Measurements from ENCODE around the gene DNAJB9.

DNA sequence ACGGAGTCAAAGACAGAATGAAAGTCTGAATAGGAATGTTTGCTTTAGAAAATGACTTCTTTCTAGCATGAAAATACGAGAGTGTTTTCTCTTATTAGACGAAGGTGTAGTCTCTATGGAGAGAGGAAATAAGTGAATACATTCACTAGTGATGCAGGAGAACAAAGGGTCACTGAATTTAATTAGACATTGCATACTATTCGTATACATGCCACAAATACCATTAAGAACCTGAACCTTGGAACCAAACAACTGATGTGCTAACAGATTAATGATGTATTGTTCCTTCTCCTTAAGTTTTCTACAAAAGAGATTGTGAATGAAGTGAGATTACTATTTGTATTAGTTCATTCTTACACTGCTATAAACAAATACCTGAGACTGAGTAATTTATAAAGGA is 10.4 kb upstream of the DNAJB9 start:
- TF ChIP-seq, protein P1, sequence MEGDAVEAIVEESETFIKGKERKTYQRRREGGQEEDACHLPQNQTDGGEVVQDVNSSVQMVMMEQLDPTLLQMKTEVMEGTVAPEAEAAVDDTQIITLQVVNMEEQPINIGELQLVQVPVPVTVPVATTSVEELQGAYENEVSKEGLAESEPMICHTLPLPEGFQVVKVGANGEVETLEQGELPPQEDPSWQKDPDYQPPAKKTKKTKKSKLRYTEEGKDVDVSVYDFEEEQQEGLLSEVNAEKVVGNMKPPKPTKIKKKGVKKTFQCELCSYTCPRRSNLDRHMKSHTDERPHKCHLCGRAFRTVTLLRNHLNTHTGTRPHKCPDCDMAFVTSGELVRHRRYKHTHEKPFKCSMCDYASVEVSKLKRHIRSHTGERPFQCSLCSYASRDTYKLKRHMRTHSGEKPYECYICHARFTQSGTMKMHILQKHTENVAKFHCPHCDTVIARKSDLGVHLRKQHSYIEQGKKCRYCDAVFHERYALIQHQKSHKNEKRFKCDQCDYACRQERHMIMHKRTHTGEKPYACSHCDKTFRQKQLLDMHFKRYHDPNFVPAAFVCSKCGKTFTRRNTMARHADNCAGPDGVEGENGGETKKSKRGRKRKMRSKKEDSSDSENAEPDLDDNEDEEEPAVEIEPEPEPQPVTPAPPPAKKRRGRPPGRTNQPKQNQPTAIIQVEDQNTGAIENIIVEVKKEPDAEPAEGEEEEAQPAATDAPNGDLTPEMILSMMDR (IDR thresholded peaks at IDR 0.05; ENCODE audit: insufficient read depth, low read length) = no peak
- TF ChIP-seq, protein P2, sequence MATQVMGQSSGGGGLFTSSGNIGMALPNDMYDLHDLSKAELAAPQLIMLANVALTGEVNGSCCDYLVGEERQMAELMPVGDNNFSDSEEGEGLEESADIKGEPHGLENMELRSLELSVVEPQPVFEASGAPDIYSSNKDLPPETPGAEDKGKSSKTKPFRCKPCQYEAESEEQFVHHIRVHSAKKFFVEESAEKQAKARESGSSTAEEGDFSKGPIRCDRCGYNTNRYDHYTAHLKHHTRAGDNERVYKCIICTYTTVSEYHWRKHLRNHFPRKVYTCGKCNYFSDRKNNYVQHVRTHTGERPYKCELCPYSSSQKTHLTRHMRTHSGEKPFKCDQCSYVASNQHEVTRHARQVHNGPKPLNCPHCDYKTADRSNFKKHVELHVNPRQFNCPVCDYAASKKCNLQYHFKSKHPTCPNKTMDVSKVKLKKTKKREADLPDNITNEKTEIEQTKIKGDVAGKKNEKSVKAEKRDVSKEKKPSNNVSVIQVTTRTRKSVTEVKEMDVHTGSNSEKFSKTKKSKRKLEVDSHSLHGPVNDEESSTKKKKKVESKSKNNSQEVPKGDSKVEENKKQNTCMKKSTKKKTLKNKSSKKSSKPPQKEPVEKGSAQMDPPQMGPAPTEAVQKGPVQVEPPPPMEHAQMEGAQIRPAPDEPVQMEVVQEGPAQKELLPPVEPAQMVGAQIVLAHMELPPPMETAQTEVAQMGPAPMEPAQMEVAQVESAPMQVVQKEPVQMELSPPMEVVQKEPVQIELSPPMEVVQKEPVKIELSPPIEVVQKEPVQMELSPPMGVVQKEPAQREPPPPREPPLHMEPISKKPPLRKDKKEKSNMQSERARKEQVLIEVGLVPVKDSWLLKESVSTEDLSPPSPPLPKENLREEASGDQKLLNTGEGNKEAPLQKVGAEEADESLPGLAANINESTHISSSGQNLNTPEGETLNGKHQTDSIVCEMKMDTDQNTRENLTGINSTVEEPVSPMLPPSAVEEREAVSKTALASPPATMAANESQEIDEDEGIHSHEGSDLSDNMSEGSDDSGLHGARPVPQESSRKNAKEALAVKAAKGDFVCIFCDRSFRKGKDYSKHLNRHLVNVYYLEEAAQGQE (IDR thresholded peaks at IDR 0.05; ENCODE audit: insufficient replicate concordance, low read depth) = no peak
- no peak for TF ChIP-seq POLR2AphosphoS5 (IDR thresholded peaks at IDR 0.05; ENCODE audit: low read depth)
- TF ChIP-seq GABPA (IDR thresholded peaks at IDR 0.05; ENCODE audit: low read depth) = no peak
- TF ChIP-seq SPI1 (IDR thresholded peaks at IDR 0.05; ENCODE audit: borderline replicate concordance, low read depth) = no peak

Data from HL-60 (cell line).